Transverse colon (tissue), 1 donor: ENCODE data around the gene MEGF10.

Experiments
- EP300 ChIP-seq: sonication (generic); formaldehyde crosslinking; IDR thresholded peaks from one replicate; pipeline ENCODE4 v1.6.1; 2017; ENCODE audit warnings: antibody characterized with exemption, low read depth
- POLR2A ChIP-seq: fragments of 450-650 bp; IDR thresholded peaks from one replicate; pipeline ENCODE4 v1.6.1; 2016; ENCODE audit warnings: antibody characterized with exemption, mild to moderate bottlenecking, moderate library complexity

- TF ChIP-seq POLR2A (no peak), EP300 (no peak)
These were observed 145.2 kb downstream of the MEGF10 start for GRCh38 chr5:127435821-127436220.
